22Rv1 (cell line): ENCODE data around the gene SEMA4F.

ENCODE experiments used
- ZFX ChIP-seq: fragments of 450-650 bp; IDR thresholded peaks from 2 replicates; pipeline ENCODE4 v1.6.1; 2017; ENCODE audit warnings: antibody characterized with exemption, borderline replicate concordance
- TF ChIP-seq, protein P1 (sequence below): fragments of 450-650 bp; IDR thresholded peaks from 2 replicates; pipeline ENCODE4 v1.5.1; 2017; ENCODE audit warnings: mild to moderate bottlenecking

DNA sequence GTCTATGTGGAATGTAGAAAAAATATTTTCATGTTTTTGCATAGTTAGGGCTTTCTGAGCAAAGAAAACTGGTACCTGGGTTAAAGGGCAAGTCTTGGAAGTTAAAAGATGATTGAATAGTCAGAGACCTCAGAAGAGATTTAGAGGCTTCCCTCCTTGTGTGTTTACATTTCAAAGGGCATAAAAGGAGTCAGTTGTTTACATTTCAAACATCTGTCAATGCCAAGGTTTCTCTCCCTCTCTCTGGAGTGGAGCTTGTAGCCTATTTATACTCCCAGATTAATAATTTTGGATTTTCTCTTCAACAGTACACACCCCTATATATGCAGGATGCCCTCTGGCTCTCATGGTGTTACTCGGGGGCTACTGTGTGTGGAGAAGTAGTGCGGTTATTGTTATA lies 14.5 kb upstream of the SEMA4F start:
- TF ChIP-seq, protein P1, sequence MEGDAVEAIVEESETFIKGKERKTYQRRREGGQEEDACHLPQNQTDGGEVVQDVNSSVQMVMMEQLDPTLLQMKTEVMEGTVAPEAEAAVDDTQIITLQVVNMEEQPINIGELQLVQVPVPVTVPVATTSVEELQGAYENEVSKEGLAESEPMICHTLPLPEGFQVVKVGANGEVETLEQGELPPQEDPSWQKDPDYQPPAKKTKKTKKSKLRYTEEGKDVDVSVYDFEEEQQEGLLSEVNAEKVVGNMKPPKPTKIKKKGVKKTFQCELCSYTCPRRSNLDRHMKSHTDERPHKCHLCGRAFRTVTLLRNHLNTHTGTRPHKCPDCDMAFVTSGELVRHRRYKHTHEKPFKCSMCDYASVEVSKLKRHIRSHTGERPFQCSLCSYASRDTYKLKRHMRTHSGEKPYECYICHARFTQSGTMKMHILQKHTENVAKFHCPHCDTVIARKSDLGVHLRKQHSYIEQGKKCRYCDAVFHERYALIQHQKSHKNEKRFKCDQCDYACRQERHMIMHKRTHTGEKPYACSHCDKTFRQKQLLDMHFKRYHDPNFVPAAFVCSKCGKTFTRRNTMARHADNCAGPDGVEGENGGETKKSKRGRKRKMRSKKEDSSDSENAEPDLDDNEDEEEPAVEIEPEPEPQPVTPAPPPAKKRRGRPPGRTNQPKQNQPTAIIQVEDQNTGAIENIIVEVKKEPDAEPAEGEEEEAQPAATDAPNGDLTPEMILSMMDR, result no peak
- TF ChIP-seq ZFX, result no peak
